GM21515 (cell line): ENCODE measurements around the gene C10orf53.
"Not testable (repeated sequence)": the region's sequence is repeated elsewhere in the genome, so short reads cannot be mapped to it uniquely, and the experiment has no call there.

ENCODE experiments used
- ATAC-seq: cut with Tn5 transposase; IDR thresholded peaks from one replicate; pipeline ENCODE4 v1.9.1; 2021; ENCODE audit not compliant: unreplicated experiment

The C10orf53 gene

DNA sequence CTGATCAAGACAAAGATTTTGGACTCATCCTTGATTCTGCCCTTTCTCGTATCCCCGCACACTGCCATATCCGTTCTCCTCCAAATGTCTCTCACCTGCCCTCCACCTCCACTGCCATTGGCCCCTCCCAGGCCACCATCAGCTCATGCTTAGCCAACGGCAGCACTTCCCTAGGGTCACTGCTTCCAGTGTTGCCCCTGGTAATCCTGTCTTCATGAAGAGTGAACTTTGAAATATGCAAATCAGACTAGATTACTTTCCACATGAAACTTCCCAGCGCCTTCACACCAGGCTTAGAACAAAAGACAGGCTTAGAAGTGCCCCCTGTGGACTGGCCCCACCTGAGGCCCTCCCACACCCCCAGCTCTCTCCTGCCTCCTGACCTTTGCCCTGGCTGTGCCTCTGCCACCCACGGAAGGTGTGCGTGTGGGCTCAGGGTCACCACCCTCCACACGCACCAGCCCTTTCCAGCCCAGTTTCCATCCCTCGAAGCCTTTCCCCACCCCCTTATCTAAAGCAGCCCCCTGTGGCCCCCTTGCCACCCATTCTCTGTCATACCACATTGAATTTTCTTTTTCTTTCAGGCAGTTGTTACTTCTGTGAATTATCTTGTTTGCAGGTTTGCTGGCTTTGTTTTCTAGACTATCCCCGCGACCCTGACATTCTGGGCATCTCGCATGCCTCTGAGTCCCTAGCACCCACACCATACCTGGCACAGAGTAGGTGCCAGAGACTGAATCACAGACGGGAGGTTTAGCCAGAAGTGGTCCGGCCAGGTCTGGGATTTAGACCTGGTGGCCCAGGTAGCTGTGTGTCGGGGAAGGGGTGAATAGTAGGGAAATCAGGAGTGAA, 26.8 kb upstream of the C10orf53 start:
- no peak for ATAC-seq

DNA sequence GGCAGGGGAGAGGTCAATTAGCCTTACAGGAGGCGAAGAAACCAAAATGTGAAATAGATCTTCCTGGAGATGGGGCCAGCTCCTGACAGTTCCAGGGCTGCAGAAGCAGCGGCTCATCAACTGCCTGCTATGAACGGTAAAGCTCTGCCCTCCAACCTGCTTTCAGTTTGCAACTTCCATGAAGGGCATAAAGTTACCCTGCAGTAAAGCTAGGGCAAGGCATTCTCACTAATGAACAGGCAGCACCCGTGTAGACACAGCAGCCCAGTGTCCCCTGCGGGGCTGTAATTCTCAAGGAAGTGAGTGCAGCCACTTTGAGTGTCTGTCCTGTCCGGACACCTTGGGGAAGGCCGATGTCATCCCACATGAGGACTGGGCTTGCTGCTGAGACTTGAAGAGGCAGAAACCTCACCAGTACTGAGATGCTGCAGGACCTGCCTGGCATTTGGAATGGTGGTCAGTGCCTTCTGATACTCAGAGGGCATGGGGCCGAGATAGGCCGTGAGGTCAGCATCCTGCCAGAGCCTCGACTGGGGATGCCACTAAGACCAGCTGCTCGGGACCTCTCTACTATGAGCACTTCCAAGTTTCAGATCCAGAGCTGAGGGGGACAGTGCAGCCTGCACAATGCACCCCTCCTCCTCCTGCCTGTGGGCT, 26.1 kb upstream of the C10orf53 start:
- ATAC-seq: no peak

DNA sequence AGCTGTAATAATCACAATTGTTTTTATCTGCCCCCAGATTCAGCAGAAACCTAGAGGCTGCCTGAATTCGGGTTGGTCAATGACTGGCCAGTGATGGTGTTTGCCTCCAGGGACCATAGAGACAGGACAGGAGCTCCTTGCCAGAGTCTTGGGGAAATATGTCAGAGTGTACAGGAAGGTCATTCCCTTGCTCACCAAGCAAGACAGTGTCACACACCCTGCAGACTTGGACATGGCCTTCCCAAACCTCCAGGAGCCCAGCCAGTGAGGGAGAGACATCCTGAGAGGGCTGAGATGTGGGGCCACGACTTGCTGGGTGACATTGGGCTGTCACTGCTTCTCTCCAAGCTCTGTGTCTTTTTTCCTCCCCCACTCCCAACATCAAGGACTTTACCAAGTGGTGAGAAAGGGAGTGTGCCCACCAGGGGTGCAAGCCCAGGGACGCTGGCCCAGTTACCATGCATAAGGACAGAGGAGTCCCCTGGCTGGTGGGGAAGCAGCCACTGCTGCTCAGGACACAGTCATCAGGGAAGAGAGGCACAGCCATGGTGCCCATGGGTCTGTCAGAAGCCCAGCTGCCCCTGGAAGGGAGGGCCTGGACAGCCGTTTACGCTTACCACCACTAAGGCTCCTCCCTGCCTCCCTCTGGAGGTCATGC, 25.3 kb upstream of the C10orf53 start:
- no peak for ATAC-seq

DNA sequence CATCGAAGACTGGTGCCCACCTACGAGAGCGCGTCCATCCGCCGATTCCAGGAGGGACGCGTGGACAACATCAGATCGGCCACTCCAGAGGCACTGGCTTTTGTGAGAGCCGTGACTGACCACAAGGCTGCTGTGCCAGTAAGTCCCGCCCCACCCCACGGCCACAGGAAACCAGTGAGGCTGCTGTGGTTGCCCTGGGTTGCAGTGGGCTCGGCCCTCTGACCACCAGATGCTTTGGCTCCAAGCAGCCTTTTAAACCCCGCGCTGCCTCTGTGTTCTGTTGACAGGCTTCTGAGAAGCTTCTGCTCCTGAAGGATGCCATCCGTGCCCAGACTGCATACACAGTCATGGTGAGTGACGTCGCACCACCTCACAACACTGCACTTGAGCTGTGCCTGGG, 24.4 kb upstream of the C10orf53 start:
- no peak for ATAC-seq

DNA sequence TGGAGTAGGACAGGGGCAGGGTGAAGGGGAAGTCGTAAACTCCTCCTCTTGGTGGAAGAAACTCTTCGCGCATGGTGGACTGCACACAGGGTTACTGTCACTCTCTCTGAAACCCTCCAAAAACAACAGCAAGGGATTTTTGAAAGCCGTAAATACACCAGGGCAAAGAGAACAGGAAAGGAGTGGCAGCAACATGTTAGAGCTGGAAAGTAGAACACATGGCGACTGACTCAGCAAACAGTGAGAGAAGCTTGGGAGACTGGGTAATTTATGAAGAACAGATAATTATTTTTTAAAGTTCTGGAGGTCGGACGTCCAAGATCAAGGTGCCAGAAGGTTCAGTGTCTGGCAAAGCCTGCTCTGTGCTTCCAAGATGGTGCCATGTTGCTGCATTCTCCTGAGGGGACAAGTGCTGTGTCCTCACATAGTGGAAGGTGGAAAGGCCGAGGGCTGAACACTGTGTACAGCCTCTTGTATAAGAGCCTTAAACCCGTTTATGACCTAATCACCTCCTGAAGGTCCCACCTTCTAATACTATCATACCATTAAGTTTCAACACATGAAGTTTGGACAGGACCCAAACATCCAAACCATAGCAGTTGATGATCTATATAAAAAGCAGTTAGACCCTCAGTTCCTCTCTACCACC, 22.5 kb upstream of the C10orf53 start:
- no peak for ATAC-seq

DNA sequence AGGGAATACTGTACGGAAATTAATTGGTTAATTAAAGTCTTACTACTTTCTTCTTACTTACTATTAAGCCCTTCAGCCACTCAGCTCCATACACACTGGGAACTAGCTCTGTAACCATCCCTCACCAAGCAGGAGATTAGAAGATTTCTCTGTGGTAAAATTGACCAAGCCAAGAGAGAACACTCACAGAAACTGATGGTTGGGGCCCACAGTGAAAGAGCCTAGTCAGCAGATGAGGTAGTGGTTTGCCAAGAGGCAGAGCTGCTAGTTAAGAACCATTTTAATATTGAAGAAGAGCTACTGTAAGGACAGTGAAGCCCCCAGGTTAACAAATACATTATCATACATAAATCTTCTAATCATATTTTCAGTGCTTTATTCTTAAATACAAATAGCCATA, 21.8 kb upstream of the C10orf53 start:
- no peak for ATAC-seq

DNA sequence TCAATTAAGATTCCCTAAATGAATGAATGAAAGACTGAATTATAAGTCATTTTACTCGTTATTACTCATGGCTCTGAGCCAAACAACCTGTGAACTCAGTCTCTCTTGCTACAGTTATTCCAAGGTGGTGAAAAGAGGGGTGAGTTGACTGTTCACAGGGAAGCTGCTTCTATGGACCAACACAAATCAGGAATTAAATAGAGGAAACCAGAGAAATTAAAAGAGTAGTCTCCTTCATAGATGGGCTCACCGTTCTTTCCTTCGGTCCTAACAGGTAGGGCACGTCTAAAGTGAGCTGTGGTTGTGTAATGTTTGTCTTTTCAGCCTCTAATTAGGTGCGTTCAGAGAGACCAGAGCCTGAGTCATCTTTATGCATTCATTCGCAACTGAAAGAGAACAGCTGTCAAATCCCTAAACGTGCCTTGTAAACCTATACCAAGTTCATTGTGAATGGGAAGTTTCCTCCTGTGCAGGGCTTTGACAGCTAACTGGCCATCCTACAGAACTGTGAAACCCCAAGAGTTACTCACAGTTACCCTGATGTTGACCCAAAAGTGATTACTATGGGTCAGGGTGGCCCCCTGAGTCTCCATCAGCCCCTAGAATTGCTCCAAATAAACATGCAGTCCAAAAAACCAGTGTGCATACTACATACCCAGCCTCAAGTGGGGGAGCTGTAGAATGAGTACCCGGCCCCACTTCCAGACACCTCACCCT, 18.2 kb upstream of the C10orf53 start:
- no peak for ATAC-seq

DNA sequence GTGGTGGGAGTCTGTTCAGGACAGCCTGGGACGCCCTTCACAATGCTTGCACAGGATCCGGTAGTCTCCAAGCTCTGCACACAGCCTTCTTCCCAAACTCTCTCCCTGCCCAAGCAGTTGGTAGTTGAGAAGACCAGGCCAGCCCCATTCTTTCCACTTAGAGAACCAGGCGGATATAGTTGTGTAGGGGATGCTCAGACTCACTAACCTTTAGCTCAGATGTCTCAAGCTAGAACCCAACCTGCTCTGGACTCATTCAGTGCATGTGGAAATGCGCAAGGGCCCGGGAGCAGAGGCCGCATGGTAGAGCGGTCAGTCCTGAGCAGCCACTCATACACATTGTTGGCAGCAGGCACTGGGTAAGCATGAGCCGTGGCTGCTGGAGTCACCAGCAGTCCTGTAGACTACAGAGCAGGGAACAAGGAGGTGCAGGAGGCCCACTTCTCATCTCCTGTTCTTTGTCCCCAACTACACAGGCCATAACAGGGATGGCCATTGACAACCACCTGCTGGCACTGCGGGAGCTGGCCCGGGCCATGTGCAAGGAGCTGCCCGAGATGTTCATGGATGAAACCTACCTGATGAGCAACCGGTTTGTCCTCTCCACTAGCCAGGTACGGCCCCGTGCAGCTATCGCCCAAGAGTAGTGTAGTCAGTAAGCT, 17.2 kb upstream of the C10orf53 start:
- no peak for ATAC-seq

DNA sequence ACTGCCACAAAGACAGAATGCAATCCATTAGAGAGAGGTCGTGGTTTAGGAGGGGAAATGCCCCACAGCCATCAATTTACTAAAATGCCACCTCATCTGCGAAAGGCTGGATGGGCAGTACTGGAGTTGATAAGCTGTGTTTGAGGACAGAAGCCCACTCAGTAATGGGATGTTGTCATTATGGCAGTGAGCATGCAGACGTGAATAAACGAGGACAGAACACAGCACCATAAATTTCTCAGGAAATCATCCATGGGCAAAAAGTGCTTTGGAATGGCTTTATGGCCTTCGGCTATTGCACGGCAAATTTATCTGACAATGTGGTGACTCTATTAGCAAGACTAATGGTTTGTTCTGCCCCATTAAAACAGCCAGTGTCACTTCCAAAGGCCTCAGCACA, 15.9 kb upstream of the C10orf53 start:
- no peak for ATAC-seq

DNA sequence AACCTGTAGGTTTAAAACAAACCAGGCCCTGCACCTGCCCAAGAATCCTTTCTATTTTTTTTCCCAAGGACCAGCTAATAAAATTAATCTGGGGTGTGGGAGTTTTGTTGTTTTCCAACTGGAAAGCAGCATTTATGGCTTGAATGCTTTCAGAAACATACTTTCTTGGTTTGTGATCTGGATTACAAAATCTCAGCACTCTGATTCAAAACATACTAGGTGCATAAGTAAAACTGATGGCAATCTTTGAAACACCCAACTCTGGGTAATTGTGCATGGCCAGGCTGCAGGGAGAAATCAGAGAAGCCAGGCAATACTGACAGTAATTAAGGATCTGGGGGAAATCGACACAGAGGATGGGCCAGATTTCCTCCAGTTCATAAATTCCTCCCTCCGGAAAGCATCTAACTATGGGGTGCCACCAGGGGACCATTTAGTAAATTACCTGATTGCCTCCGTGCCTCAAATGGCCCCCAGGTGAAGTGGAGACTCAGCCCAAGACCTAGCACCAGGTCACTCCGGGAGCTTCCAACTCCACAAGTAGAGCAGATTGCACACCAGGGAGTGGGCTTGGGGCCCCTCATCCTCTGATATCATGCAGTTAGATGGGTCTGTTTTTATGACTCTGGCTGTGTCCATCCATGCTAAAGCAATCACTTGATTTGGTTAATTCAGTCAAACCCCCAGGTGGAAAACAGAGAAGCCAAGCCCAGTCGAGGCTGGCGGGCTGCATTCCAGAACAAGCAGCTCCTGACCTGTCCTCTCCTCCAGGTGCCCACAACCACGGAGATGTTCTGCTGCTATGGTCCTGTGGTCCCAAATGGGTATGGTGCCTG, 15.2 kb upstream of the C10orf53 start:
- ATAC-seq: no peak

DNA sequence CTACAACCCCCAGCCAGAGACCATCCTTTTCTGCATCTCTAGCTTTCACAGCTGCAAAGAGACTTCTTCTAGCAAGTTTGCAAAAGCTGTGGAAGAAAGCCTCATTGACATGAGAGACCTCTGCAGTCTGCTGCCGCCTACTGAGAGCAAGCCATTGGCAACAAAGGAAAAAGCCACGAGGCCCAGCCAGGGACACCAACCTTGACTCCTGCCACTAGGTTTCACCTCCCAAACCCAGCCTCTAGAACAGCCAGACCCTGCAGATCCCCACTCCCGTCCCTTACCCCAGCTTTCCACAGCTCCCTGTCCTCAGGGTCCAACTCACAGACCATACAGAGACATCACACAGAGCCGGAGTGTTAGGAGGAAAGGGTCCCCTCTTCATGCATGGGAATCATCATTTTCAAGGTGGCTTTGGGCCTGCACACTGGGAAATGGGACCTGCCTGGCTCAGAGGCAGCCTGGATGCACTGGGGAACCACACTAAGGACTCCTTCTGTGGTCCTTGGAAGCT, 14.6 kb upstream of the C10orf53 start:
- ATAC-seq: no peak

DNA sequence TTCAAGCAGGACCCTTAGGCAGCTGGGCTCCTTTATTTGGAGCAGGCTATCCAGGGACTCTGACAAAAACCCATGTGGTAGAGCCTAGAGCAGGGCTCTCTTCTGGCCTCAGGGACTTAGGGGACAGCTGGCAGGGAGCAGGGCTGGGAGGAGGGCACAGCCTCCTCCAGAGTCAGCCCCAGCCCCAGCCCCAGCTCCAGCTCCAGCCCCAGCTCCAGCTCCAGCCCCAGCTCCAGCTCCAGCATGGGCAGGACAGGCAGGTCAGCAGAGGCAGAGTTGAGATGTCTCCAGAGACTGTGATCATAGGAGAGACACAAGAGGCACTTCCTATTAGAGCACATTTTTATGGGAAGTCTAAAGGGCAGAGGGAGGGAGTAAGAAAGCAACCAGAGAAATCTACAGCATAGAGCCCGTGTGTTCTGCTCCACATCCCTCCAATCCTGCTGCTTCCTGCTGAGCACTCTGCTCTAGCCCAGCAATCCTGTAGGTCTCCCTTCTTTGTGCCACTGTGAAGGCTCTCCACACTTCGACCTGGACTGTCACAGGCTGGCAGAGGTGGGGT, 13.3 kb upstream of the C10orf53 start:
- no peak for ATAC-seq

DNA sequence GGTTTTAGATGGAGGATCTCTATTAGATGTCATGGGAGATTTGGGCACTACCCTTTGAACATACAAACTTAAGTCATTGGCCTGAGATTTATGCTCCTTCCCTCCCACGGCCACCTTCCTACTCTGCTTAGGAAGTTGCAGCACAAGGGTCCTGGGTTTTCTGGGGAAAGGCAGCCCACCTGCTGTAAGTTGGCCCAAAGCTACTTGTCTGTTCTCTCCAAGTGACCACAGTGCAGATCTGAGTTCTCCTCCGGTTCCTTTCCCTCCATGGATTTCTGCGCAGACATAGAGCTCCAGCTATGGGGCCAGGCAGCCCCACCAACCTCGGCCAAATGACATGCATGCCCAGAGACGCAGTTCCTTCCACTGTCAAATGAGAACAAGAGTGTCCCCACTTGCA, 12.8 kb upstream of the C10orf53 start:
- ATAC-seq: no peak

DNA sequence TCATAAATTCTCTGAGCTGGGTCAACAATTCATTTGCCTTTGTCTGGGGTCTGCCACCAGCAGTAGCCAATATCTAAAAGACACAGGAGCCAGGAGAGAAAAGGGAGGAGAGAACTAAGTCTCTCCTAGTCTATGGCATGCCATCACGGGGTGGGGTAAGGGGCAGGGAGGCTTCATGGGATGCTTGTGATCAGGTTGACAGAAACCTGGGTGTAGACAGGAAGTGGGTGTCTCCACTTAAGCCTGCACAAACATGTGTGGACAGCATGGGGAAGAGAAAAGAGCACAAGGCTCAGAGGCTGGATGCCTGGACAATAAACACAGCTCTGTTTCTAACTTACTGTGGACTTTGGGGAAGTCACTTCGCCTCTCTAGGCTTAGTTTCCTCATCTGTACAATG, 11.5 kb upstream of the C10orf53 start:
- no peak for ATAC-seq

DNA sequence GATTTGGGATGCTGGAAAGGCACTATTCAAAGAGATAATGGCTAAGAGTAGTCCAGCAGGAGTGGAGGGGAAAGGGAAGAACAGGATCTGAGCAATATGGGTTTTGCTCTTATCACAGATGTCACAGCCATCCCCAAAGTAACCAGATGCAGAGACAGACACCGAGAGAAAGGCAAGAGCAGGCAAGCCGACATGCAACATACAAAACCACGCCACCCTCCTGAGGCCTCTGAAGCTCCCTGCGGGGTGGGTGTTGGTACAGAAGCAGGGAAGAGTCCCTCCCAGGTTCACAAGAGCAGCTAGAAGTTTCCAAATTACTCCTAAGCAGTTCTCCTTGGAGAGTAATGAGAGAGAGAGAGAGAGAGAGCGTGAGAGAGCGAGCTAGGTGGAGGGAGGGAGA, 10.8 kb upstream of the C10orf53 start:
- ATAC-seq: no peak

DNA sequence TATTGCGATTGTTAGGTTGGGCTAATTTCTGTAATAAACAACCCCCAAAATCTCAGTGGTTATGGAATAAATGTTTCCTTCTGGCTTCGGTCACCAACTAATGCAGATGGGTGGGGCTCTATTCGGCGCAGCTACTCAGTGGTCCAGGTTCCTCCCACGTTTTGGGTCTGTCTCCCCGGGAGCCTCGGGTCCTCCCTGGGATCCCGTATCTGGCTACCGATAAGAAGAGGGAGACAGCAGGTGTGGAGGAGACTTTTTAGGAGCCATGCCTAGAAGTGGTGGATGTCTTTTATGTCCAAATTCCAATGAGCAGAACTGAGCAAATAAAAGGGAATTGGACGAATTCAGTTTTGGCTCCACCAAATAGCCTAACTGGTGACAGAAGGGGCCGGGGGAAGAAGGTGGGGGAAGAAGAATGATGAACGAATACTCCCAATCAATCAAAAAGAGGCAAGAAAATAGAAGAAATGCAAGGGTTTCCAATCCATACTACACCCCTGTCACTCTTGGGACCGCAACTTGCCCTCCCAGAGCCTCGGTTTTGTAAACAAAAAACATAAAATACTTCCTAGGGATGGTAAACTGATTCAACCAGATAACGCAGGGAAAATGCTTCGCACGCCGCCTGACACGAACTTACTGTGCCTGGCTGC, 498 bp upstream of the C10orf53 start:
- no peak for ATAC-seq

DNA sequence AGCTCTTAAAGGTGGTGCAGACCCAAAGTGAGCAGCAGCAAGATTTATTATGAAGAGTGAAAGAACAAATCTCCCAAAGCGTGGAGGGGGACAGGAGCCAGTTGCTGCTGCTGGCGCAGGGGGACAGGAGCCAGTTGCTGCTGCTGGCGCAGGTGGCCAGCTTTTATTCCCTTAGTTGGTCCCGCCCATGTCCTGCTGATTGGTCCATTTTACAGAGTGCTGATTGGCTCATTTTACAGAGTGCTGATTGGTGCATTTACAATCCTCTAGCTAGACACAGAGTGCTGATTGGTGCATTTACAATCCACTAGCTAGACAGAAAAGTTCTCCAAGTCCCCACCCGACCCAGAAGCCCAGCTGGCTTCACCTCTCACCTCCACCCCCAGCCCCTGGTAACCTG, 3.0 kb downstream of the C10orf53 start:
- not testable (repeated sequence) for ATAC-seq

DNA sequence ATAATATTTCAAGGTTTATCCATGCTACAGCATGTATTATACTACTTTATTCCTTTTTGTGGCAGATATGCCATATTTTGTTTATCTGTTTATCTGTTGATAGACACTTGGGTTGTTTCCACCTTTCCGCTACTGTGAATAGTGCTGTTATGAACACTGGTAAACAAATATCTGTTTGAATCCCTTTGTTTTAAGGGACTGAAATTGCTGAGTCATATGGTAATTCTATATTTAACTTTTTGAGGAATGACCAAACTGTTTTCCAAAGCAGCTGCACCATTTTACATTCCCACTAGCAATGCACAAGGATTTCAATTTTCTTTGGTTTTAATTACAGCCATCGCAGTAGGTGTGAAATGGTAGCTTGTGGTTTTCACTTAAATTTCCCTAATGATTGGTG, 3.4 kb downstream of the C10orf53 start:
- ATAC-seq: no peak

DNA sequence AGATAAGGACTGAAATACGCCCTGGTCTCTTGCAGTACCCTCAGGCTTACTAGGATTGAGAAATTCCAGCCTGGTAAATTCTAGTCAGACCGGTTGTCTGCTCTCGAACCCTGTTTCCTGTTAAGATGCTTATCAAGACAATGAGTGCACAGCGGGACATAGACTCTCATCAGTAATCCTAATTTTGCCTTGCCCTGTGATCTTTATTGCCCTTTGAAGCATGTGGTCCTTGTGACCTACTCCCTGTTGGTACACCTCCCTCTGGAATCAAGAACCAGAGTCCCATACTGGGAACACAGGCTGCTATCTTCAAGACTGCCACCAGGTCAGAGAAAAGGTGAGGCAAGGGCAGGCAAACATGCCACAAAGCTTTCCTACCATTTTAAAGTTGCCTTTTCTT, 7.2 kb downstream of the C10orf53 start:
- no peak for ATAC-seq
